BJ (cell line): ENCODE data around the gene RPS18. TPM values are rescaled to one million over a fixed set of nuclear protein-coding genes. Genes with fewer than 3 reads are reported as not detected.
A peak's percentile ranks its signal among the peaks of the same experiment; 100 is the strongest.

Source experiments
- CTCF ChIA-PET: fragments of 350-600 bp; formaldehyde crosslinking; extraction: SDS; loops from one replicate; lab custom pipeline; 2021; ENCODE audit warnings: antibody characterized with exemption, inconsistent platforms; lab: Yijun Ruan, JAX
- POLR2A ChIA-PET: fragments of 300-600 bp; sonication (Branson Sonifier 250); formaldehyde crosslinking; extraction: SDS; loops from one replicate; lab custom pipeline; 2021; ENCODE audit warnings: antibody characterized with exemption; lab: Charles Lee
- DNase-seq: peaks from one replicate; pipeline ENCODE4 v3.0.0-alpha.2; 2011; ENCODE audit warnings: low read depth
- H3K27me3 ChIP-seq: 2 replicates; pipeline ENCODE4 v1.6.0; 2011; ENCODE audit warnings: low read length; ENCODE audit not compliant: control insufficient read depth, insufficient read depth
- H3K36me3 ChIP-seq: 2 replicates; pipeline ENCODE4 v1.5.1; 2011; ENCODE audit warnings: low read length; ENCODE audit not compliant: control insufficient read depth, insufficient read depth
- H3K4me3 ChIP-seq: 2 replicates; pipeline ENCODE4 v1.5.1; 2011; ENCODE audit warnings: low read depth, mild to moderate bottlenecking, control low read depth, low read length
- CTCF ChIP-seq: IDR thresholded peaks from 2 replicates; pipeline ENCODE4 v1.5.1; 2011; ENCODE audit warnings: low read depth, mild to moderate bottlenecking, control low read depth, inconsistent platforms, low read length, moderate library complexity; ENCODE audit not compliant: insufficient read depth
- polyA plus RNA-seq: library from polyadenylated mRNA; depleted of rRNA; stranded (reverse); fragments of >200 nt; gene quantifications from 2 replicates; pipeline ENCODE4 v1.2.3, GENCODE V29; 2011

RPS18 gene
- polyA plus RNA-seq, 1 experiment = 6,433 TPM

- Histone ChIP-seq H3K4me3 (no peak overlapping the region), H3K36me3 (peaks cover 15% of the 10 kb centered on the region), H3K27me3 (no peaks in the 10 kb centered on the region)
- TF ChIP-seq CTCF = no peak
- ChIA-PET CTCF (no interaction called here), POLR2A (no interaction called here)
- no peak for DNase-seq
Measured at GRCh38 chr6:33292996-33293682, 21.3 kb downstream of the RPS18 start.

- H3K36me3 ChIP-seq = peaks cover 15% of the 10 kb centered on the region
- no peak for TF ChIP-seq CTCF
- DNase-seq = no peak
- H3K27me3 ChIP-seq = no peaks in the 10 kb centered on the region
- POLR2A ChIA-PET = no interaction called here
- CTCF ChIA-PET = interaction anchor here (0.9 kb wide), 1 partner anchor 51 kb away, joined by 3 read pairs; no protein-coding TSS in a partner anchor
- H3K4me3 ChIP-seq = no peak overlapping the region
Measured at GRCh38 chr6:33294086-33294823, 22.4 kb downstream of the RPS18 start.

- Histone ChIP-seq H3K27me3 (no peaks in the 10 kb centered on the region), H3K4me3 (no peak overlapping the region), H3K36me3 (peaks cover 15% of the 10 kb centered on the region)
- ChIA-PET CTCF (no interaction called here), POLR2A (no interaction called here)
- DNase-seq = no peak
- no peak for TF ChIP-seq CTCF
Measured at GRCh38 chr6:33295621-33296369, 23.9 kb downstream of the RPS18 start.

- POLR2A ChIA-PET = no interaction called here
- DNase-seq = no peak
- H3K4me3 ChIP-seq = peak overlapping the region; percentile 81
- no peak for TF ChIP-seq CTCF
- peaks cover 18% of the 10 kb centered on the region for H3K36me3 ChIP-seq
- H3K27me3 ChIP-seq = no peaks in the 10 kb centered on the region
- CTCF ChIA-PET = interaction anchor here (0.9 to 1.2 kb wide), 2 partner anchors 20 to 283 kb away, joined by 3 to 4 read pairs; partner anchors contain the start of gene B3GALT4
Measured at GRCh38 chr6:33296797-33297405, 25.0 kb downstream of the RPS18 start.
